Neural progenitor cell (in vitro differentiated cells): ENCODE data around the gene BRI3BP.

Experiments
- EZH2 ChIP-seq: fragments of 200-600 bp; sonication (generic); IDR thresholded peaks from 2 replicates; pipeline ENCODE4 v1.6.1; 2017; ENCODE audit warnings: antibody characterized with exemption, mild to moderate bottlenecking, moderate library complexity
- TF ChIP-seq, protein P1 (sequence below): fragments of 200-600 bp; sonication (generic); IDR thresholded peaks from 2 replicates; pipeline ENCODE4 v1.5.1; 2017; ENCODE audit warnings: antibody characterized with exemption, mild to moderate bottlenecking

GRCh38 chr12:125079084-125079483 lies 85.6 kb downstream of the BRI3BP start:
- TF ChIP-seq, protein P1, sequence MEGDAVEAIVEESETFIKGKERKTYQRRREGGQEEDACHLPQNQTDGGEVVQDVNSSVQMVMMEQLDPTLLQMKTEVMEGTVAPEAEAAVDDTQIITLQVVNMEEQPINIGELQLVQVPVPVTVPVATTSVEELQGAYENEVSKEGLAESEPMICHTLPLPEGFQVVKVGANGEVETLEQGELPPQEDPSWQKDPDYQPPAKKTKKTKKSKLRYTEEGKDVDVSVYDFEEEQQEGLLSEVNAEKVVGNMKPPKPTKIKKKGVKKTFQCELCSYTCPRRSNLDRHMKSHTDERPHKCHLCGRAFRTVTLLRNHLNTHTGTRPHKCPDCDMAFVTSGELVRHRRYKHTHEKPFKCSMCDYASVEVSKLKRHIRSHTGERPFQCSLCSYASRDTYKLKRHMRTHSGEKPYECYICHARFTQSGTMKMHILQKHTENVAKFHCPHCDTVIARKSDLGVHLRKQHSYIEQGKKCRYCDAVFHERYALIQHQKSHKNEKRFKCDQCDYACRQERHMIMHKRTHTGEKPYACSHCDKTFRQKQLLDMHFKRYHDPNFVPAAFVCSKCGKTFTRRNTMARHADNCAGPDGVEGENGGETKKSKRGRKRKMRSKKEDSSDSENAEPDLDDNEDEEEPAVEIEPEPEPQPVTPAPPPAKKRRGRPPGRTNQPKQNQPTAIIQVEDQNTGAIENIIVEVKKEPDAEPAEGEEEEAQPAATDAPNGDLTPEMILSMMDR, result no peak
- TF ChIP-seq EZH2, result no peak
